ENCODE measurements around the gene GRB14.

DNA sequence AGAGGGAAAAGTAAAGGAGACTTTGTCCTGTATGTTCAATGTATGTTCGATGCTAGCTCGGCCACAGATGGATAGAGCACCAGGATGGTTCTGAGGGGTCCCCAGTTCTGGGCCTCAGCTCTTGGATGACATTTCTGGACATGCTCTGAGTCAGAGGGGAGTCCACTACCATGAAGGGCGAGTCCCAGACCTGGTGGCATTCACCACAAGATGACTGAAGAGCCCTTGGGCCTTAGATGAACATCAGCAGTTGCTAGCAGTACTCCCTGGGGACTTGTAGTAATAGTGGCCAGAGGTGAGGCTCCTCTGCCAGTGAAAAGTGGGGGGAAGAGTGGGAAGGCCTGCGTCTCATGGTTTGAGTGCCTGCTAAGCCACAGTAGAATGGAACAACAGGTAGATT is 109.5 kb downstream of the GRB14 start:
- TF ChIP-seq TEAD2 (CRISPR knock-in tag; IDR thresholded peaks at IDR 0.05) (no peak), MED13 (CRISPR knock-in tag; IDR thresholded peaks at IDR 0.05) (no peak), NFE2L1 (CRISPR knock-in tag; IDR thresholded peaks at IDR 0.05; ENCODE audit: borderline replicate concordance) (no peak), NR2F2 (IDR thresholded peaks at IDR 0.05; ENCODE audit: borderline replicate concordance, low read depth) (no peak), MXI1 (IDR thresholded peaks at IDR 0.05; ENCODE audit: borderline replicate concordance, low read depth, low read length) (no peak), POLR2AphosphoS2 (IDR thresholded peaks at IDR 0.05; ENCODE audit: low read depth, low read length) (no peak), TAF1 (CRISPR knock-in tag; IDR thresholded peaks at IDR 0.05) (no peak), ZNF24 (IDR thresholded peaks at IDR 0.05) (no peak), NR2C2 (CRISPR knock-in tag; IDR thresholded peaks at IDR 0.05; ENCODE audit: borderline replicate concordance) (no peak)
- TF ChIP-seq, protein P1, sequence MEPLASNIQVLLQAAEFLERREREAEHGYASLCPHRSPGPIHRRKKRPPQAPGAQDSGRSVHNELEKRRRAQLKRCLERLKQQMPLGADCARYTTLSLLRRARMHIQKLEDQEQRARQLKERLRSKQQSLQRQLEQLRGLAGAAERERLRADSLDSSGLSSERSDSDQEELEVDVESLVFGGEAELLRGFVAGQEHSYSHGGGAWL (CRISPR knock-in tag; IDR thresholded peaks at IDR 0.05) = no peak
- TF ChIP-seq, protein P2, sequence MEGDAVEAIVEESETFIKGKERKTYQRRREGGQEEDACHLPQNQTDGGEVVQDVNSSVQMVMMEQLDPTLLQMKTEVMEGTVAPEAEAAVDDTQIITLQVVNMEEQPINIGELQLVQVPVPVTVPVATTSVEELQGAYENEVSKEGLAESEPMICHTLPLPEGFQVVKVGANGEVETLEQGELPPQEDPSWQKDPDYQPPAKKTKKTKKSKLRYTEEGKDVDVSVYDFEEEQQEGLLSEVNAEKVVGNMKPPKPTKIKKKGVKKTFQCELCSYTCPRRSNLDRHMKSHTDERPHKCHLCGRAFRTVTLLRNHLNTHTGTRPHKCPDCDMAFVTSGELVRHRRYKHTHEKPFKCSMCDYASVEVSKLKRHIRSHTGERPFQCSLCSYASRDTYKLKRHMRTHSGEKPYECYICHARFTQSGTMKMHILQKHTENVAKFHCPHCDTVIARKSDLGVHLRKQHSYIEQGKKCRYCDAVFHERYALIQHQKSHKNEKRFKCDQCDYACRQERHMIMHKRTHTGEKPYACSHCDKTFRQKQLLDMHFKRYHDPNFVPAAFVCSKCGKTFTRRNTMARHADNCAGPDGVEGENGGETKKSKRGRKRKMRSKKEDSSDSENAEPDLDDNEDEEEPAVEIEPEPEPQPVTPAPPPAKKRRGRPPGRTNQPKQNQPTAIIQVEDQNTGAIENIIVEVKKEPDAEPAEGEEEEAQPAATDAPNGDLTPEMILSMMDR (CRISPR knock-in tag; IDR thresholded peaks at IDR 0.05) = no peak
- TF ChIP-seq, protein P3, sequence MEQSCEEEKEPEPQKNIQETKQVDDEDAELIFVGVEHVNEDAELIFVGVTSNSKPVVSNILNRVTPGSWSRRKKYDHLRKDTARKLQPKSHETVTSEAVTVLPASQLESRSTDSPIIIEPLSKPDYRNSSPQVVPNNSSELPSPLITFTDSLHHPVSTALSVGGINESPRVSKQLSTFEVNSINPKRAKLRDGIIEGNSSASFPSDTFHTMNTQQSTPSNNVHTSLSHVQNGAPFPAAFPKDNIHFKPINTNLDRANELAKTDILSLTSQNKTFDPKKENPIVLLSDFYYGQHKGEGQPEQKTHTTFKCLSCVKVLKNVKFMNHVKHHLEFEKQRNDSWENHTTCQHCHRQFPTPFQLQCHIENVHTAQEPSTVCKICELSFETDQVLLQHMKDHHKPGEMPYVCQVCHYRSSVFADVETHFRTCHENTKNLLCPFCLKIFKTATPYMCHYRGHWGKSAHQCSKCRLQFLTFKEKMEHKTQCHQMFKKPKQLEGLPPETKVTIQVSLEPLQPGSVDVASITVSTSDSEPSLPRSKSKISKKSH (CRISPR knock-in tag; IDR thresholded peaks at IDR 0.05; ENCODE audit: borderline replicate concordance) = no peak
- TF ChIP-seq, protein P4, sequence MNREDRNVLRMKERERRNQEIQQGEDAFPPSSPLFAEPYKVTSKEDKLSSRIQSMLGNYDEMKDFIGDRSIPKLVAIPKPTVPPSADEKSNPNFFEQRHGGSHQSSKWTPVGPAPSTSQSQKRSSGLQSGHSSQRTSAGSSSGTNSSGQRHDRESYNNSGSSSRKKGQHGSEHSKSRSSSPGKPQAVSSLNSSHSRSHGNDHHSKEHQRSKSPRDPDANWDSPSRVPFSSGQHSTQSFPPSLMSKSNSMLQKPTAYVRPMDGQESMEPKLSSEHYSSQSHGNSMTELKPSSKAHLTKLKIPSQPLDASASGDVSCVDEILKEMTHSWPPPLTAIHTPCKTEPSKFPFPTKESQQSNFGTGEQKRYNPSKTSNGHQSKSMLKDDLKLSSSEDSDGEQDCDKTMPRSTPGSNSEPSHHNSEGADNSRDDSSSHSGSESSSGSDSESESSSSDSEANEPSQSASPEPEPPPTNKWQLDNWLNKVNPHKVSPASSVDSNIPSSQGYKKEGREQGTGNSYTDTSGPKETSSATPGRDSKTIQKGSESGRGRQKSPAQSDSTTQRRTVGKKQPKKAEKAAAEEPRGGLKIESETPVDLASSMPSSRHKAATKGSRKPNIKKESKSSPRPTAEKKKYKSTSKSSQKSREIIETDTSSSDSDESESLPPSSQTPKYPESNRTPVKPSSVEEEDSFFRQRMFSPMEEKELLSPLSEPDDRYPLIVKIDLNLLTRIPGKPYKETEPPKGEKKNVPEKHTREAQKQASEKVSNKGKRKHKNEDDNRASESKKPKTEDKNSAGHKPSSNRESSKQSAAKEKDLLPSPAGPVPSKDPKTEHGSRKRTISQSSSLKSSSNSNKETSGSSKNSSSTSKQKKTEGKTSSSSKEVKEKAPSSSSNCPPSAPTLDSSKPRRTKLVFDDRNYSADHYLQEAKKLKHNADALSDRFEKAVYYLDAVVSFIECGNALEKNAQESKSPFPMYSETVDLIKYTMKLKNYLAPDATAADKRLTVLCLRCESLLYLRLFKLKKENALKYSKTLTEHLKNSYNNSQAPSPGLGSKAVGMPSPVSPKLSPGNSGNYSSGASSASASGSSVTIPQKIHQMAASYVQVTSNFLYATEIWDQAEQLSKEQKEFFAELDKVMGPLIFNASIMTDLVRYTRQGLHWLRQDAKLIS (CRISPR knock-in tag; IDR thresholded peaks at IDR 0.05) = no peak
- TF ChIP-seq, protein P5, sequence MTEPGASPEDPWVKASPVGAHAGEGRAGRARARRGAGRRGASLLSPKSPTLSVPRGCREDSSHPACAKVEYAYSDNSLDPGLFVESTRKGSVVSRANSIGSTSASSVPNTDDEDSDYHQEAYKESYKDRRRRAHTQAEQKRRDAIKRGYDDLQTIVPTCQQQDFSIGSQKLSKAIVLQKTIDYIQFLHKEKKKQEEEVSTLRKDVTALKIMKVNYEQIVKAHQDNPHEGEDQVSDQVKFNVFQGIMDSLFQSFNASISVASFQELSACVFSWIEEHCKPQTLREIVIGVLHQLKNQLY (CRISPR knock-in tag; IDR thresholded peaks at IDR 0.05) = no peak
